RPMI8226 (cell line): ENCODE results near the gene PTPRT.

Experiments
- DNase-seq: peaks from one replicate; pipeline ENCODE4 v3.0.0-alpha.2; 2015

Gene PTPRT

DNA sequence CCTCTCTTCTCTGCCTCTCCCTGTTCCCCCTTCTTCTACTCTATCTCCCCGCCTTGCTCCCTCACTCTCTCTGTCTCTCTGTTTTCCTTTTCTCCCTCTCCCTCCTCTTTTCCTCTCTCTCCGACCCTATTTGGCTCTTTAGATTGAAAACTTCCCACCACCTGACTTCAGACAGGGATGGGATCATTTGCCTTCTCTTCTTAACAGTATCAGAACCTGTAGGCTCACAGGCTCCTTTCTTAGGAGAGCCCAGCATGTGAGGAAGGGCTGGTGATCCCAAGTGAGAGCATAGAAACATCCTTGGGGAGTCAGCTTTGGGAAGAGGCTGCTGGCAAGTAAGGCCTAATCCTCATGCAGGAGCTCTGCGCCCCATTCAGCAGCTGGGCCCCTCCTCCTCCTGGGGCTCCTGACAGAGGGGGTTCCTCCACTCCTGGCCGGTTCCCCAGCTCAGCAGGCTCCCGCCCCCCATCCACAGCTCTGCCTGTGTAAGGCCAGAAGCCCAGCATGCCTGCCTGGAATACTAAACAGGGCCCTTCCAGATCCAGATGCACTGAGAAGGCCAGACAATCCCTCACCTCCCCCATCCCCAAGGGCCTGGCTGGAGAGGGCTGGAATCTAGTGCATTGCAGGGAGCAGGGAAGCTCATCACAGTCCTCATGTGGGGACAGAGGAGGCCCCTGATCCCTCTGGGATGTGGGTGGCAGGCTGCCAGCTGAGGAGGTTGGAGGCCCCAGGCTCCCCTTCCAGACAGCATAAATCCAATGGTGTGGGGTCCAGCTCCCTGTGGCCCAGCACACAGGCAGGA, 93.4 kb downstream of the PTPRT start:
- DNase-seq: no peak

DNA sequence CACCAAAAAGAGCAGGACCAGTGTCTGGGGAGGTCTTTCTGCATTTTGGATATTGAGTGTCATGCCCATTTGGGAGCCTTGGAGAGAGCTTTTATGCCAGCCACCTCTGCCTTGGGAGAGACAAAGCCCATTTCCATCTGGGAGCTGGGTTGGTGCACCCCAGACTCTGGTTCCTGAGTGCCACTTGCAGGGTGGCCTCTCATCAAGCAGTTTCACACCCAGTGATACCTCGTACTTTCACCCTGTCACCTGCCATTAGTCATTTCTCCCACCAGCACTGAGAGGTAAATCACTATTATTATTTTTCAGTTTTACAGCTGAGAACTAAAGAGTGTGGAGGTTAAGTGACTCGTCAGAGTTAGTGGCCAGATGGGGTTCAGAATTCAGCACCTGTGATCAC, 94.7 kb downstream of the PTPRT start:
- no peak for DNase-seq

DNA sequence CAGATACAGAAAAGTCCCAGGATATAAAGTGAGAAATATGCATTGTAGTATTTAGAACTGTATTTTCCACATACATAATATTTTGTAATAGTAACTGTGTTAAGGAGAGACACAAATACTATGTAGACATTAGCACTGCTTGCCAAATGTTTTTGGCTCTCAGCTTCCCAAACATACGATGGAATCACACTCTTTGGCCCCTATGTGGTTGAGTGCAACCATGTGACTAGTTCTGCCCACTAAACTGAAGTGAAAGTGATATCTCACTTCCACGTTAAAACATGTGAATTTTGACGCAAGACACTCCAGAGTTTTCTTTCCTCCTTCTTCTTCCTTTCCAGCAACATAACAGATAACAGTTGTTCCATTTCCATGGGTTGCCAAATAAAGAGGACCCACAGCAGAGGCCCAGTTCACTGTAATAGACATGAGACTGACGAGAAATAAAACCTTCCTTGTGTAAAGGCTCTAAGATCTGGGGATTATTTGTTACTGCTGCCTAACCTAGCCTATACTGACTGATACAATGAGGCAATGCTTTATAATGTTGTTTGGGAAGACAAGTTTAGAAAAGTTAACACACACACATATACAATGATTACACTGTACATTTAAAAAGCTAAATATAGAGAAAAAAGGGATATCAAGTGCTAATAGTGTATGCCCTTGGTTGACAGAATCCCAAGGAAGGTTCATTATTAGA, 97.2 kb downstream of the PTPRT start:
- no peak for DNase-seq

DNA sequence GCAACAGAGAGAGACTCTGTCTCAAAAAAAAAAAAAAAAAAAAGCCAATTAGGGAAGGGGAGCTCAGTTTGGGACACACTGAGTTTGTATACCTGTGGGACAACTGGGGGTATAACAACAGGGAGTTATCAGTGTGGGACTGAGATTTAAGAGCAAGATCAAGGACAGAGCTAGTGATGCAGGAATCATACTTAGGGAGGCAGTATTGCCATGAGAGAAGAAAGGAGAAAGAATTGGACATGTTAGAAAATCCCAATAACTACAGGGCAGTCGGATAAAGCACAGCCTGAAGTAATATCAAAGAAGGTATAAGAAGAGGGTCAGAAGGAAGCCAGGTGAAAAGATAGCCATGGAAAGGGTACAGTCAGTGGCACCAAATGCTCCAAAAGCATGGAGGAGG, 121.2 kb downstream of the PTPRT start:
- DNase-seq: no peak

DNA sequence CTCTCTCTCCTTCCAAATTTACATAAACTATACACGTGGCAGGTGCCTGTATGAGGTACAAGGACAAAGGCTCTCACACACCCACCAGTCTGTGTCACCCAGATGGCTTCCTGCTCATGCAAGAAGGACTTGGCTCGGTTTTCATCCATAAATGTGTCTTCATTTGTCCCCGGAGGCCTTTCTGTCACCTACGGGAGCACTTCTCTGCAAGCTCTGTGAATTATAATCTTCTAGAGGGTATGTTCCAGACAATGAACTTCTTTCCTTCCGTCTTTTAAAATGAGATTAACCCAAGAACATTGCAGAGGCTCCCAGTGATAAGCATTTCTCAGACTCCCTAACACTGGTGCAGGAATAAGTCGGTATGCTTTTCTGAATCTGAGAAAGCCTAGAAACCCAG, 123.6 kb downstream of the PTPRT start:
- no peak for DNase-seq

DNA sequence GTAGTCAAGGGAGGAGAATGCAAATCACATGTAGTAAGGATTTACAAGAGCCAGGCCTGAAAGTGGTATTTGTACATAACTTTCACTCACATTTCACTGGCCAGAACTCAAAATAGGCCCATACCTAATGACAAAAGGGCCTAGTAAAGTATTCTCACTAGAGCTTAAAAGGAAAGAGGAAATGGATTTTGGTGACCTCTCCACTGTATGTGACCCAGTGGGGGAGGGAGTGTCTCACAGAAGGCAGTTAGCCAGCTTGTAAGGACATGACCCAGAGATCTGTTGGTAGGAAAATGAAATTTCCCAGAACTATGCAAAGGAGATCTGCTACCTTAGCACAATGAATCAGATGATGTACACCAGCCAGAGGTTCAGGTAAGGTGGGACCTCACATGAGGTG, 124.4 kb downstream of the PTPRT start:
- no peak for DNase-seq

DNA sequence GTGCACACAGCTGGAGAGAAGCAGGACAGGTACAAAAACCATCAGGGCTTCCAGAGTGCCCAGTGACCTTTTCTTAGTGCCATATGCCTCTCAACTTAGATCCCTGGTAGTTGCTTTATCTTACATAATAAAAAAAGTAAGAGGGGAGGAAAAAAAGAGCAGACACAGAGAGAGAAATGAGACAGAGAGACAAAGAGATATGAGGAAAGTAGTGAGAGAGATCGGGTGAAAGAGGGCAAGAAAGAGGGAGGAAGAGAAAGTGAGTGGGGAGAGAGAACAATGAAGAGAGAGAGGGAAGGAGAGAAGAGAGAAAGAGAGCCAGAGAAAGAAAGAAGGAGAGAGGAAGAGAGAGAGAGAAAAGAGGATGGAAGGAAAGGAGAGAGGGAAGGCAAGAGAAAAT, 131.6 kb downstream of the PTPRT start:
- DNase-seq: no peak

DNA sequence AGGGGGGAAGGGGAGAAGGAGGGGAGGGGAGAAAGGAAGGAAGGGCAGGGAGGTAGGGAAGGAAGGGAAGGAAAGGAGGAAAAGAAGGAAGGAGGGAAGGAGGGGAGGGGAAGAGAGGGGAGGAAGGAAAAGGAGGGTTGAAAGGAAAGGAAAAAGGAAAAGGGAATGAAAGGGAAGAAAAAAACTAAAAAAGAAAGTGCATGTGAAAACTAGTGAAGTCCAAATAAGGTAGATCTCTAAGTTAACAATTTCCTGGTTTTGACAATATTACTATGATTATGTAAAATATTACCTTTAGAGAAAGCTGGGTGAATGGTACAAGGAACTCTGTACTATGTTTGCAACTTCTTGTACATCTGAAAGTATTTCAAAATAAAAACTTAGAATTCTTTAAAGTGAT, 132.4 kb downstream of the PTPRT start:
- DNase-seq: no peak

DNA sequence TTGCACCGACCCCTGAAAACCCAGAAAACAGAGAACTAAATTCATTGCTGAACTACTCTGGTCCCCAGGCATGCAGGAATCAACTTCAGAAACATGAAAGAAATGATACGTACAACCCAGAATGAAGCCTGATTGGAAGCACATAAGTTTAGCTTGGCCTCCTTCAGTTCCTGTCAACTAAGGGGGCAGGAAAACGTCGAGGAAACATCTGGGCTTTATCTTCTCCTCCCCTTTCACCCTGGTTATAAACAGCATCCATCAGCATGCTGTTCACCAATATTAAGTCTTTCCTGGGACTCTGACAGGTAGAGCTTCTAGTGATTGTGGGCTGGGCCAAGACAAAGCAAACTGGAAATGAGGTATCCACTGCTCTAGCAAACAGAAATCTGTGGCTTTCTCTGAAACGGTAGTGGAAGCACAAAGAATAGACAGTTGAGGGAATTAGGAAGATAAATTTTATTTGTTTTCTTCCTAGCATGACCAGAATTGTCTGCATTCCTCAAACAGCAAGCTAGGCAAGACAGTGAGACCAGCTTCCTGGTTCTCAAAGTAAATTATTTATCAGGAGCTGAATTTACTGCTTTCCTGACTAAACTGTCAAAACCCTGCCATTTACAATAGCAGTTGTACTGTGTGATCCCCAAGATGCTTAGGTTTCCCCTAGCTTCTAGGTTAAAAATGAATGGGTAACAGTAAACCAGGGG, 134.4 kb downstream of the PTPRT start:
- DNase-seq: no peak

DNA sequence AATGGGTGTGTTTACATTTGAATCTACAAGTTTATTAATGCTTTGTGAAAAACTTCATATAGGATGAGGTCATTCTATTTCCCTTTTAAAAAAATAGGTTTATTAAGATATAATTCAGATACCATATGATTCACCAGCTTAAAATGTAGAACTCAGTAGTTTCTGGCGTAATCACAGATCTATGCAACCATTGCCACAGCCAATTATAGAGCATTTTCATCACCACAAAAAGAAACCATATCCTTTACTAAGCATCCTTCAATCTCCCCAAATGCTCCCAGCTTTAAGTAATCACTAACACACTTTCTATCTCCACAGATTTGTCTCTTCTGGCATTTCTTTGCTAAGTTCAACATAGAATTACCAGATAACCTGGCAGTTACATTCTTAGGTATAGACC, 137.2 kb downstream of the PTPRT start:
- DNase-seq: no peak

DNA sequence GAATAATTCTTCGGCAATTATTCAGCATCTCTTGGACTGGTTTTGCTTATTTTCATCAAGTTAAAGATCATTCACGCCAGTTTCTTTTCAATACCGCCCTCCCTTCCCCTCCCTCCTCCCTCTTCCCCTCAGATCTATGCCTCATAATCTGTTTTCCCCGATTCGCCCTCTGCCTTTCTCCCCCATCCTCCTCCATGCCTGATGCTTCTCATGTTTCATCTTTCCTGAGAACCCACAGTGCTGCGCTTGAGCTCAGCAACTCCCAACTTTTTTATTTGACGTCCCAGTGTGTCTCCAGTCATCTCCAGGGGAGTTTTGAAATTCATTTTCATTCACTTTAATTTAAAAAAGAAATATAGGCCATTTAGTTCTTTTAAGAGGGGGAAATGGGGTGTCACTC, 142.7 kb downstream of the PTPRT start:
- no peak for DNase-seq

DNA sequence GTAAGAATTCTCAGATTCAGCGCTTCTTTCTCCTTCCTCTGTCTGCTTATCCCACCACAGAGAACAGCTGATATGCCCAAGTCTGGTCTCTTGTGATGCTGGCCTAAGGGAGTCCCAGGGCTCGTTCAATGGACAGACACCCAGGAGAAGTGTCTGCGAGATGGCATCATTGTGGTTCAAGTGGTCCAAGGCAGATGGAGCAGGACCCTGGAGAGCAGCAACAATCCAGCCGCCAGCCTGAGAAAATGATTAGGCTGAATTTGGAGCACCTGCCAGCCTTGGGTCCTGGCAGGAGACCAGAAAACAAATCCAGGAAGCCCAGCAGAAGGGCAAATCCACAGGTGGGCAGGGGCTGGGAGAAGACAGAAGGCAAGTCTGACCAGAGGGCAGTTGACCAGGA, 145.8 kb downstream of the PTPRT start:
- no peak for DNase-seq

DNA sequence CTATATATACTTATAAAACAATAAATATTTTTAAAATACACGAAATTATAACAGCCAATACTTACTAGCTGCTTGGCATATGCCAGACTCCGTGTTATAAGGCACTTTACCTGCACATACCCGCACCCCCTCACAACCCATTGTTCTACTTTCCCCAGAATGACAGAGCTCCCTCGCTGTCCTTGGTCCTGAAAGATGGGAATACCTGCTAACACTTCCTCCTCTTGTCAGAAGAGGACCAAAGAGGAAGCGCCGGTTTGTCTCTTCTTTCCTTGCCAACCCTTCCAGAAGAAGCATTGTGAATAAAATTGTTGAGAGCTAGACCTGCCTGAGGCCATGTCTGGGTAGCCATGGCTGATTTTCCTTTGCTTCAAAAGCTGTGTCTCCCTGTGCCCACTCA, 149.3 kb downstream of the PTPRT start:
- peak; percentile 60 for DNase-seq

DNA sequence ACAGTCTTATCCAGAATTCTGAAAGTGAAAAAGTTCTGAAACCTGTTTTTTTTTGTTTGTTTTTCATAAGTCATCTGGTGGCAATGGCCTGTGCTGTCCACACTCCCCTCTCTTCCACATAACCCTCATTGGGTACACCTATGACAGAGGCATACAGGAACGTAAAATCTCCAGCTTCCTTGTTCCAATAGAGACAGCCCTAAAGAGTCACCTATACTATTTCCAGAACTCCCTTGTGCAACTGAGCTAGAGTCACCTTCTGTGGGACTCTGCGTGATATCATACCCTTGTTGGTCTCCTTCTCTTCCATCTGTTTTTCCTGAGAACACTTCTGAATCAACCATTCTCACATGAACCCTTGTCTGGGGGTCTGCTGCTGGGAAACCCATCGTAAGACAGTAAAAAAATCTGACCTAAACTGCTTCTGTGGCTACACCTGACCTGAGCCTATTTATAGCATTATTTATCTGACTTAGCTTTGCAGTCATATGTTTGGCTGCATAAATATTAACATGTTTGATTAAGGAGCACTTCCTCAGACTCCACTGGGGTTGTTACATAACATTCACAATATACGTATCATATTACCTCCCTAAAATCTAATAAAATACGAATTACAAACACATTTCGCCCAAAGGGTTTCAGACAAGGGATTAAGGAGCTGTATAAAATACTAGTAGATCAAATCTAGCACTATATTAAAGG, 151.9 kb downstream of the PTPRT start:
- DNase-seq: no peak

DNA sequence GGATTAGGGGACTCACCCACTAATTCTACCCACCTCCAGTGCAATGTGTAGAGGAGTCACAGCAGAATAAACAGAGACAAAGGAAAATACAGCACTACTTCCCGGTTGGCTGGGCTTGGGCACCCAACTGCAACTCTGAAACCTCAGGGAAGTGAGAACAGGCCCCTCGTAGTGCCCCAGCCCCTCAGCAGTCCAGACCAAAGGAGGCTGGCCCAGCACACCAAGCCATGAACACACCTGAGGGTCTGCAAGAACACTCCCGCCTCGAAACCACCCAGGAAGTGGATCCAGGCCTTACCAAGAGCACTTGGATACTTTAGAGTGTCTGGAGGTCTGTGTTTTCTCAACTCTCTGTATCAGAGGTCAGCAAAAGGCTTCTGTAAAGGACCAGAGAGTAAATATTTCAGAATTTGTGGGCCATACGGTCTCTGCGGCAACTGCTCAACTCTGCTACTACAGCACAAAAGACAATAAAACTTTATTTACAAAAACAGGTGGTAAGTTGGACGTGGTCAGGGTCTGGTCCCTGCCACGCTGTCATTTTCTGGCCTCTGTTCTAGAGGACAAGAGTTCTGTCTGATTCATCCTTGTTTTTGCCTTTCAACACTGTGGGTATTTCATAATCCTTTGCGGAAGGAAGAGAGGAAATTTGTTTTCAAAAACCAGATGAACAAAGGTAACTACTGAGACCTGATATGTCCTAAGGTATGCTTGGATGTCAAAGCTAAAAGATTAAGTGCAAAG, 154.6 kb downstream of the PTPRT start:
- no peak for DNase-seq

DNA sequence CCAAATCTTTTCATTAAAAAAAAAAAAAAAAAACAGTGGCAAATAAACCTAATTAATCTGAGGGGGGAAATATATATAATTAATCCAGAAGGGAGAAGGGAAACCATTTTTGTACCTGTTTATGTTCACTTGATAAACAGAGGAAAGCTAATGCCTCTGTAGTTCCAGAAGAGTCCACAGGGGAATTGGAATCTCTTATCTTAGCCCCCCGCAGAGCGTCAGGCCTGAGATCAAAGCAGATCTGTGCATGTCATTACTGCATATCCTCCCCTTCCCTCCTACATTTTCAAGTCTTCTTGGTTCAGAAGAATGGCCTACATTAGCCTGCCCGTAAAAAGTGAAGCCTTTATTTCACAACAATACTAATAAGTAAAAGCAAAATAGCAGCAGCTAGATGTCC, 157.2 kb downstream of the PTPRT start:
- no peak for DNase-seq

DNA sequence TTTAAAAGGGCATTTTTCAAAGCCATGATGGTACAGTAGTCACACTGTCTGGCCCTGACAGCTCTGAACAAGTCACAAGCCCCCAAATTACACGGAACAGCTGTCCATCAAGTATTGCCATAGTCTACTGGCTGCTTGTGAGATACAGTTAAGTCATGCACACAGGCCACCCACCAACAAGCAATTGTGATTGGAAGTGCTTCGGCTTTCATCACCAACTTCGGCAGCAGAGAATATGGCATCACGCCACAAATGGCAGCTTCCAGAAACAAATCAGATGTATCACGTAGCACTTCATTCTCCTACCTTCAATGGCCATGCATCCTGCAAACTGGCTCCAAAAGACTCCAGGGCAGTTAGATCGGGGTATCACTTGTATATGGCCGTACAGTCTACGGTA, 160.5 kb downstream of the PTPRT start:
- no peak for DNase-seq

DNA sequence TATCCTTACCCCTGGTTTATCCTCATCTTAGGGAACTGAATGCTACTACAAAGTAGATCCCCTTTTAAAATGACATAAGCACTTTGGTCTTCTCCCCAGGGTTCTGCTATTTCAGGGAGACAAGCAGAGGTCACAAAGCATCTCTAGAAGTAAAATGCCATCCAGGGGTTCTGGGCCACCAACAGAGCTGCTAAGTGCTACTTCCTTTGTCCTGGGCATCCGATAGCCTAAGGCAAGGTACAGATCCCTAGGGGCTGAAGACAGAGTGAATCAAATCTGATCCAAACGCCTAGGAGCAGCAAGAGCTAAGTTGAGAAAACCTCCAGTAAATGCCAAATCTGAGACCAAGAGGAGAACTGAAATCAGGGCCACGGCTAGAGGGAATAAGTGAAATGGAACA, 161.2 kb downstream of the PTPRT start:
- DNase-seq: no peak

DNA sequence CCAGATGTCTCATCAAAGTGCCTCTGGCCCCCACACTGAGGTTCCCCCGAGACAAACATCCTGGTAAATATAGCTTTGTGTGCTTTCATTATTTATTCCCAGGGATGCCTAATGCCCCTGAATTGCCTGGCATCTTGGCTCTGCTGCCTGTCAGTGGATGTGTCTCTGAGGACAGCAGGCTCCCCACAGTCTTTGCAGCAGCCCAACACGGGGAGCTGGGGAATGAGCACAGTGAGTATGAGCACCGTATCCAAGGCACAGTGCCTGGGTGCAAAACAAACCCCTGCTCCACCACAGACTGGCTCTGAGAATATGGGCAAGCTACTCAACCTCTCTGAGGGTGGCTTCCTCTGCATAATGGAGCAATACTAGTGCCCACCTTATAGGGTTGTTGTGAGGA, 165.9 kb downstream of the PTPRT start:
- DNase-seq: no peak

DNA sequence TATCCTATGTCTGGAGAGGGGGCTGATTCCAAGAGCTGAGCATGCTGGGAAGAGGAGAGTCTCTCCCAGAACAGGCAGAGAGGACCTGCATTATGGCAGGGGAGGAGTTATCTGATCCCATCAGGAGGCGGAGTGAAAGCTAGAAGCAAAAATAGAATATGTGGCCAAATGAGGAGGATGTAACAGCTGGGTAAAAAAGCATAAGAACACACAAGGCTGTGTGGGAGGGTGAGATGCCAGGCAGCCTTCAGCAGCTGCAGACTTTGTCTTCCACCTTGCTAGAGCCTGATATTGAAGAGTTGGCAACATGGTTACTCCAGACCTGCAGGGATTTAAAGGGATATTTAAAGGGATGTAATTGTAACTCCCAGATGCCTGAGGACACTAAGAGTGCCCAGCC, 167.1 kb downstream of the PTPRT start:
- no peak for DNase-seq

DNA sequence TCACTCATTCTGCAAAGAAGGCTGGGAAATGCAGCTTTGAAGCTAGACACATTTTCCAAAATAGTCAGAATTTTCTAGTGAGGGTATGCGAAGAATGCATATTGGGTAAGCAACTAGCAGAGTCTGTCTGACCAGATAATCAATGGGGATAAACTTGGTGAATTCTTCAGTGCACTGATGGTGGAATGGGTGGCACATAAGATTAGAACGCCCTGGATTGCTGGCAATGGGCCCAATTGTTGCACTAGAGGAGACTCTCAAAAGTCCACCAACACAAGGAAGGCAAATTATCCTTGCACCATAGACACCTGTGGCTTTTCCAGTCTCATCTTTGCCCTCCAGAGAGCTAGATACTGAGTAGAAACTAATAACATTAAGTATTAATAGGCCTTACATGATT, 167.6 kb downstream of the PTPRT start:
- DNase-seq: no peak

DNA sequence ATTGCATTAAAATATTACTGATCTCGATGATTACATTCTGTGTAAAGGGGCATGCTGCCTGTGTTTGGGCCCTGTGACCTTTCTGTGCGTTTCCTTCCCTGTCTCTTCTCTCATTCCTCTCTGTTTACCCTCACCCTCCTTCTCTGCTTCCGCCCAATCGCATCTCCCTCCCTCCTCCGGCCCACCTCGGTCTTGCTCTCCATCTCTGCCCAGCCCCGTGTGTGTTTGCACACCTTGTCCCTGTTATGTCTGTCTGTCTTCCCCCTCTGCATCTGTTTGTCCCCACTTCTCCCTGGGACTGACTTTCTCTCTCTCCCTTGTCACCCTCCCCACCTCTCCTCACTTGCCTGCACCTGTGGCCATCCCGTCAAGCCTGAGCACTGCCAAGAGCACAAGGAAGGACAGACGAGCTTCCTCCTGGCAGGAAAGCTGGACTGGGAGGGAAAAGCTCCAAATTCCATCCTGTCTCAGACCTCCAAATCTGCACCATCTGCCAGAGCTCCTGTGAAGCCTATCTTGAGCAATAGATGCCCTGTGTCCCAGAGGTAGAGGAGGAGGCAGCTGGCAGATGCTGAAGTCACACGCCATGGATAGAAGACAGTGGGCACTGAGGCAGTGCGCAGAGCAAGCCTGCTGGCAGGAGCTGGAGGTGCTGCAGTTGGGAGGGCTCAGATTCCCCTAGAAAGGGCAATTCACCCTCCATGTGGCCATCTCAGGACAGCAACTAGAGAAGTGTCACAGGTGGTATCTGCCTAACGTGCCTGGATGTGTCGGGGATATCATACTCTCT, 172.3 kb downstream of the PTPRT start:
- DNase-seq: no peak
